ENCODE data around the gene KIF25.

Gene KIF25

DNA sequence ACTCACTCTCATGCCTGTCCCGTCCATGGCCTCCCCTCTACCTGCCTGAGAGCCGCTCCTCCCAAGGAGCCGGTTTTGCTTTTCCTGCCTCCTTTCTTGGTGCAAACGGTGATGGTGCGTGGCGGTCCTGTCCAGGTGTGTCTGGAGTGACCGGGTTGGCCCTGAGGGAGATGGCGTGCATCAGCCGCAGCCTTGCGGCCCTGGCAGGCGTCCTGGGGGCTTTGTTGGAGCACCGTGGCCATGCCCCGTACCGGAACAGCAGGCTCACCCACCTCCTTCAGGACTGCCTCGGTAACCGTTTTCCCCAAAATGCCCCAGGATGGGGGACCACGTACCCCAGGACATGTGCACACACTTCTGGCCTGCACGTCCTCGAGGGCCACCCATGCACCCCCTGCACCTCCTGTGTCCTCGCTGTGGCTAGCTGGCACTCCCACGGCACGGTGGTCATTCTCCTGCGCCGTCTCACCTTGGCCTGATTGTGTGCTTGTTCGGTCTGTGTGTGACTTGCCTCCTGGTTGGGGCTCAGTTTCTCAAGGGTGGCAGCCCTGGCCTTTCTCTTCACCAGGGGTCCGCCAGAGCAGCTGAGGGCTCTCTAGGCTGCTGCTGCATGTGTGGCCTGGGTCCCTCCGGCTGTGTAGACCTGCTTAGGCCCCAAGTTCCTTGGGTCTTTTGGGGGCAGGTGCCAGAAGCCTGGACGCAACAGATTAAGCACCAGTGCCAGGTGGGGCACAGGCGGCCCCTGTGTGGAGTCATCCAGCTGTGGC lies 45.1 kb downstream of the KIF25 start:
- no peak for DNase-seq
- in situ Hi-C loops (cut with HindIII; ENCODE audit: low pct_ligation_motif_present, low pct_unique_long_range_greater_than_20kb, low sequenced_read_pairs): no loop called here

DNA sequence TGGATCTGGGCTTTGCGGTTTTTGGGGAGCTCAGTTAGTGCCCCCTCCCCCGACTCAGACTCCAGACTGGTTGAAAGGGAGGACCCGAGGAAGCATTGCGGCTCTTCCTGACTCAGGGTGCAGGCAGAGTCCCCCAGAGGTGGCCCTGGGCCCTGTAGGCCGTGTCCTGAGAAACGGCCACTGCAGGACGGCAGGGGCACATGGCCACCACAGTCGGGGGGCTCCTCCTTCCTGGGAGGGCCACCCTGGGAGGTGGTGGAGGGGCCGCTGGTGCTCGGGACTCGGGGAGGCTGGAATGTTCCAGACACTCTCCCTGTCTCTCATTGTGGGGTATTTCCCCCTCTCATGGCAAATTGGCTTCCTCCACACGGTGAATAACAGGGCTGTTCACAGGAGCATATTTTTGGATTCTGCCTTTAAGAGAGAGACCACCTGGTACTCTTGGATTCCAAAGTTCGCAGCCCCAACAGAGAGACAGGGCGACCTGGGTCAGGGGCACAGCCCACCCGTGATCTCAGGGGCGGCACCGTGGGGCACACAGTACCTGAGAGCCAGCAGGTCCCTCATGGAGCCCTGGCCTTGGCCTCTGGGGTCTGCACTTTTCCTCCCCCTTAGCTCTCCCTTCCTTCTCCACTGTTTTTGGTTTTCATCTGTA lies 45.8 kb downstream of the KIF25 start:
- in situ Hi-C loops (cut with HindIII; ENCODE audit: low pct_ligation_motif_present, low pct_unique_long_range_greater_than_20kb, low sequenced_read_pairs): no loop called here
- no peak for DNase-seq

DNA sequence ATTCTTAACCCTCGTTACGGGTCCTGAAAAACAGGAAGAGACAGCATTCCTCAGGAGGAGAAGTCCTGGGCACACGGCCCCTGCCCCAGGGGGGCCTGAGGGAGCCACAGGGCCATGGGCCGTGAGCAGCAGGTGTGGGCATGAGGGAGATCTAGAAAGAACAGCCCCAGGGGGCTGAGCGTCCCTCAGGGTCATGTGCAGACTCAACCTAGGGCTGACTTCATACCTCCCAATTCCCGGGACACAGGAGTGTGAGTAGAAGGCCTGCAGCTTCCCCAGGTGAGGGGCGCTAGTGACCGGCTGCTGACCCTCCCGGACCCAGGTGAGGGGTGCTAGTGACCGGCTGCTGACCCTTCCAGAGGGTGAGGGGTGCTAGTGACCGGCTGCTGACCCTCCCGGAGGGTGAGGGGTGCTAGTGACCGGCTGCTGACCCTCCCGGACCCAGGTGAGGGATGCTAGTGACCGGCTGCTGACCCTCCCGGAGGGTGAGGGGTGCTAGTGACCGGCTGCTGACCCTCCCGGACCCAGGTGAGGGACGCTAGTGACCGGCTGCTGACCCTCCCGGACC lies 46.5 kb downstream of the KIF25 start:
- DNase-seq: no peak
- in situ Hi-C loops (cut with HindIII; ENCODE audit: low pct_ligation_motif_present, low pct_unique_long_range_greater_than_20kb, low sequenced_read_pairs): no loop called here

DNA sequence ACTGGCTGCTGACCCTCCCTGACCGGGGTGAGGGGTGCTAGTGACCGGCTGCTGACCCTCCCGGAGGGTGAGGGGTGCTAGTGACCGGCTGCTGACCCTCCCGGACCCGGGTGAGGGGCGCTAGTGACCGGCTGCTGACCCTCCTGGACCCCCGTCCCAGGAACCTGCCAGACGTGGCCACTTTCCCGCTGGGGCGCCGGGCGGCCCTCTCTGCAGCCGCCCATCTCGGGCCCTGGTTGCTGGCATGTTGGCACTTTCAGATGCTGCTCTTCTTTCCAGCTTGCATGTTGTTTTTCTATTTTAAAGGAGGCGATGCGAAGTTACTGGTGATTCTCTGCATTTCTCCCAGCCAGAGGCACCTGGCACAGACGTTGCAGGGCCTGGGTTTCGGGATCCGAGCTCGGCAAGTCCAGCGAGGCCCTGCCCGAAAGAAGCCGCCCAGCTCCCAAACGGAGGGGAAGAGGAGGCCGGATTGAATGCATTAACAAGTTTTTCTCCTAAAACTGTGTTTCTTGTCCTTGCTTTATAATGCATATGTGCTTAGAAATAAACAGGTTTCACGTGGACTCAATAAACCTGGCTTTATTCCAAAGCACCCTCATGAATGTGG lies 47.2 kb downstream of the KIF25 start:
- DNase-seq: no peak
- in situ Hi-C loops (cut with HindIII; ENCODE audit: low pct_ligation_motif_present, low pct_unique_long_range_greater_than_20kb, low sequenced_read_pairs): no loop called here

DNA sequence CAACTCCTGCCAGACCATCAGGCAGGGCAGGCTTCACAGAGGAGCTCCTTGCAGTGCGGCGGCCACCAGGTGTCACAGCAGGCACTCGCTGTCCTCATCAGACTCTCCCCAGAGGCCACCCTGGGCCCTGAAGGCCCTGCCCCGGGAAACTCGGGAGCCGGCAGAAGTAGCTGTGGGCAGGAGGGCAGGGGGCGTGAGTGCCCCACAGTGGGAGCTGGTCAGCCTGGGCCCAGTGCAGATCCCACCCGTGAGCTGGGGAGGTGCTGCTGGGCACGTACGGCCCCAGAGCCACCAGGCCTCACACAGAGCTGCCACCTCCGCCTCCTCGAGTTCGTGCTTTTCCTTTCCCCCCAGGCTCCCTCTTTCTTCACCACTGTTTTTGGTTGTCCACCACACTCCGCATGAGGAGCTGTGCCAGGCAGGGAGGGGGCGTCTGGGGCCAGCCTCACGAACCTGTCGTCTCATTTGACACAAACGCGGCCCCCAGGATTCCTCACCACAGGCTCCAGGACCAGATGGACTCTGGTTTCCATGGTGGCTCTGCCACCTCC lies 47.7 kb downstream of the KIF25 start:
- DNase-seq: no peak
- in situ Hi-C loops (cut with HindIII; ENCODE audit: low pct_ligation_motif_present, low pct_unique_long_range_greater_than_20kb, low sequenced_read_pairs): no loop called here

DNA sequence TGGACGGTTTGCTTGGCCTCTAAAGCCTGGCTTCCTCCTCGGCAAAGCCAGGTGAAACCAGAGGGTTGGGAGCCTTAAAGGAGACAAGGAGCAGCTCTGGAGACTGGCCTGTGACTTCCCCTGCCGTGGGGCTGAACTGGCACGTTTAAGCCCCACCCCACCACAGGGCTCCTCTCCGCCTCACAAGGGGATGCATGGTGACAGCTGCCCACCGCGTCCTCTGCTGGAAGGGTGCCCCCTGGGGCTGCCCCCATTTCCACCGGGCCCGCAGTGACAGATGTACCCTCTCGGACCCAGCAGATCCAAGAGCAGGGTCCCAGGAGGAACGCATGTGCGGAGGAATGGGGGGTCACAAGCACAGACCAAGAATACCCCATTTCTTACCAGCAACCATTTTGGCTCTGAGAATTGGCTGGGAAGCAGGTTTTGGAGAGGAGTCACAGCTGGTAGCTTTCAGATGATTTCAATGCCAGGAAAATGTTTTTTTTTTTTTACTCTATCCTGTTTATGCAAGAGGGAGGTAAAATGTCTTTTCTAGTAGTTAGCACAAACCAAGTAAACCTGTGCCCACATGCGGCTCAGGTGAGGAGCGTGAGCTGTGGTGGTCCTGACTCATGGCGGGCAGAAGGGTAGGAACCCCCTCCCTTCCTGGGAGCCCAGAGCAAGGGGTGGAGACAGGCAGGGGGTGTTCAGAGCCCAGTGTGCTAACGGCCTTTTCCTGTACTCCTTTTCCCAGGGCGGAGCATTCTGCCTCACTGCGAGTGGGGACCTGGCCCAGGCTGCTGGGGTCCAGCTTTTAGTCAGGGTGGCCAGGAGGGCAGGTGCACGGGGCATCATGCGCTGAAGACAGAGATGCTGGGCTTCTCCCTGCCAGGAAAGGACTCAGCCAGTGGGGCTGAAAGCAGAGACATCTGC lies 48.5 kb downstream of the KIF25 start:
- in situ Hi-C loops (cut with HindIII; ENCODE audit: low pct_ligation_motif_present, low pct_unique_long_range_greater_than_20kb, low sequenced_read_pairs): no loop called here
- no peak for DNase-seq

DNA sequence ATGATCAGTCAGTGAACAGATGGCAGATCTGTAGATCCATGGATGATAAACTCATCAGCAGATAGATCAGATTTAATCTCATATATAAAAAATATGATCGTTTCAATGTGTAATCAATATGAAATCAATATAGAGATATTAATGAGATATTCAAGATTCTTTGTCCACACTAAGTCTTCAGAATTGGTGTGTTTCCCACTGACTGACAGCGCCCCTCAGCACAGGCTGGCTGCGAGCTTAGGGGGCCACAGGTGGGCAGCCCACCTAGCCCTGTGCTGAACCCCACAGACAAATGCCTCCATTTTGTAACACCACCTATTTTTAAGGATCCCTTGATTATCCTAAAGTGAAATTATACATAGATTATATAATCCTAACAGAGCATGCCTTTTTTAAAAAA lies 49.2 kb downstream of the KIF25 start:
- no peak for DNase-seq
- in situ Hi-C loops (cut with HindIII; ENCODE audit: low pct_ligation_motif_present, low pct_unique_long_range_greater_than_20kb, low sequenced_read_pairs): no loop called here

DNA sequence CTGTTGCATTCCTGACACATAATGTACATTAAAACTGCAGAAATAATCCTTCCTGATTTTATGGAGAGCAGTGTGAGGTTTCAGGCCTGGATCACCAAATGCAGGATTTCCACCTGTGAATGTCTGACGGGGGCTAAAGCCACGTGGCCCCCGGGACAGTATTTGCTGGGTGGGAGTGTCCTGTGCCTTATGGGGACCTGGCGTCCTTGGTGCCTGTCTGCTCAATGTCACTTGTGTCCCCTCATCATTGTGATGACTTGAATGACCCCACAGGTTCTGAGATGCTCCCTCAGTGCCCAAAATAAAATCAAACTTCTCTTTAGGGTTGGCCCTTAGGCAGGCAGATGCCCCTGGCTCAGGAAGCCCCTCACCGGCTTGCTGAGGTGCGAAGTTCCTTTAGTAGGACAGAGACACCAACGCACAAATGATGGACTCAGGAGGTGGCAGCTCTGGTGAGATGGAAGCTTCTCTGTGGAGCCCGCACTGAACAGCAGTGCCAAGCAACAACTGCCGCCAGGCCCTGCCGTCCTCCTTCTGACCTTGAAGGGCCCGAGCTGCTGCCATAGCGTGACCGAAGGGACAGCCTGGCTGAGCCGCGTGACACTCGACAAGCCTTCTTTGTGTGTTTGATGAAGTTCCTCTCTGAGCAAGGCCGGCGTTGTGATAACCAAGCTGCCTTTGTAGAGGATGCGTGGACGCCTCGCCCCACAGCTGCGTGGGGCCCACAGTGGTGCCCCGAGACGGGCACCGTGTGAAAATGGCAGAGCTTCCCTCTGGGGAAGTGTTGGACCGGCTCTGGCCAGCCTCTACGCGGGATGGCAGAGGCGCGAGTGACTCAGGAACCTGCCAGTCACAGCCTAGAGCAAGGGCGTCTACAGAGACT lies 50.6 kb downstream of the KIF25 start:
- in situ Hi-C loops (cut with HindIII; ENCODE audit: low pct_ligation_motif_present, low pct_unique_long_range_greater_than_20kb, low sequenced_read_pairs): no loop called here
- no peak for DNase-seq

DNA sequence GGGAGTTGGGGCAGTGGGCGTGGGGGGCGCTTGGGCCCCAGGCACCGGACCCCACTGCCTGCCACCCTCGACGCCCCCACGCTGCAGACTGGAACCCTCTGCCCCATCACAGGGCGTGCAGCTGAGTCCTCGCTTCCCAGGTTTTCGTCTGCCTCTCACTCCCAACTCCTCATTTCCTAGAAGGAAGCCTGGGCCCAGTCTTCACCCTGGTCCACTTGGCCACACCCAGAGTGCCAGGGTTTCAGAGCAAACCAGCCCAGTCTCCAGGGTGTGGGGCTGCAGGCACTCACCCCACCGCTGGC lies 51.2 kb downstream of the KIF25 start:
- in situ Hi-C loops (cut with HindIII; ENCODE audit: low pct_ligation_motif_present, low pct_unique_long_range_greater_than_20kb, low sequenced_read_pairs): no loop called here
- DNase-seq: no peak

DNA sequence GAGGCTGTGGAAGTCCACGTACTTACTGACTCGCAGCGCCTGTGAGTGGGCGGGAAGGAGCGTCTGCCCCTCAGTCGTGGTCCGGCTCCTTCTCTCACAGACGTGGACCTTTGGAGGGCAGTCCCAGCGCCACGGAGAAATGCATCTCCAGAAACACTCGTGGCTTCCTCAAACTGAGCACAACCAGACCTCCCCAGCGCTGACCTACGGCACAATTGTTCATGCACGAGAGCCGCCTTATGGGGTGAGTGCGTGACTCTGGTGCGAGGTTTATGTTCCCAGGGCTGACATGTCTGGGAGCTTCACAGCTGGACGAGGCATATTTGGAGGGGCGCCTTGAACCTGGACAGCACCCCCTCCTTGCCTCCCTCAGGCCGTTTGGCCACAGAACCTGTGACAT lies 51.8 kb downstream of the KIF25 start:
- no peak for DNase-seq
- in situ Hi-C loops (cut with HindIII; ENCODE audit: low pct_ligation_motif_present, low pct_unique_long_range_greater_than_20kb, low sequenced_read_pairs): no loop called here

DNA sequence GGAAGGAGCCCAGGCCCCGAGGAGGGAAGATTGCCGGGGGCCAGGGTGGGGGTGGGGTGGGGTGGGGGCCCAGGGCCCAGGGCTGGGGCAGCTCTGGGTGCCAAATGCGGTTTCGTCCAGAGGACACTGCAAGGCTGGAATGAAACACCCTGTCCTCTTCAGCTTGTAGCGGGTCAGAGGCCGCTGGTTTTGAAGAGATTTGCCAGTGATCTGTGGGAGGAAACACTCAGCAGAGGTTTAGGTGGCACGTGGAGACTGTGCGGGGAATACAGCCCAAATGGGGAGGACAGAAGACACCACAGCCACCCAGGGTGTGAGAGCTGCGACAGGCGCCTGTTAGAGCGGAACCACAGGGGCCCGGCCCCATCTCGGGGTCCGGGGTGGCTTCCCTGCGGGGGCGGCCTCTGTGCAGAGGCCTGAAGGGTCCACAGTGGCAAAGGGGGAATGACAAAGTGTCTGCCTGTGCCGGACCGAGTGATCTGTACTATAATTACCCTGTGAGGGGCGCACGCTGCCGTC lies 52.3 kb downstream of the KIF25 start:
- DNase-seq: no peak
- in situ Hi-C loops (cut with HindIII; ENCODE audit: low pct_ligation_motif_present, low pct_unique_long_range_greater_than_20kb, low sequenced_read_pairs): no loop called here

DNA sequence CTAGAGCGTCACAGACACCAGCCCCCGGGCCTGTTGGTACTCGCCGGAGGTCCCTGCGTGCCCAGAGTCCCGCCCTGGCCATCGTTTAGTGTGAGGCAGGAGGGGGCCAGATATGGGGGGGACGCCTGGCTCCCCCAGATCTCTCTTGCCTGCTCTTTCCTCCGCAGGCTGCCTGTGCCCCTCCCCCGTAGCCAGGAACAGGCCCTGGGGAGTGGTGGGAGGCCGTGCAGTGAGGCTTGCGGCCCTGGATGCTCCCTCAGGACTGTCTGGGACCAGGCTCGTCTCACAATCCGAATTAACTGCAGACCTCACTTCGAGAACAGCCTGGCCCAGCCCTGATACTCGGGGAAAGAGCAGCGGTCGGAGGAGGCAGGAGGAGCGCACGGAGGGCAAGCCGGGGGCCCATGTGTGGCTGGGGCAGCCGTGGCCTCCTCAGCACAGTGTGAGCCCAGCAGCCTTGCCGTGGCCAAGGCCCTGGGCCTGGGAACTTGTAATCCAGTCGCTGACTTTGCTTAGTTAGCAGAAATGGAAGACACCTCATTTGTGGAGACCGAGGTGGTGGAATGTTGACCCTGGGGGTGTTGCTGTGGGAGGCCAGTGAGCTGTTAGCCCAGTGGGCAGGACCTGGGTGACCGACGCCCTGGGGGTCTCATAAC lies 52.9 kb downstream of the KIF25 start:
- in situ Hi-C loops (cut with HindIII; ENCODE audit: low pct_ligation_motif_present, low pct_unique_long_range_greater_than_20kb, low sequenced_read_pairs): no loop called here
- DNase-seq: no peak

DNA sequence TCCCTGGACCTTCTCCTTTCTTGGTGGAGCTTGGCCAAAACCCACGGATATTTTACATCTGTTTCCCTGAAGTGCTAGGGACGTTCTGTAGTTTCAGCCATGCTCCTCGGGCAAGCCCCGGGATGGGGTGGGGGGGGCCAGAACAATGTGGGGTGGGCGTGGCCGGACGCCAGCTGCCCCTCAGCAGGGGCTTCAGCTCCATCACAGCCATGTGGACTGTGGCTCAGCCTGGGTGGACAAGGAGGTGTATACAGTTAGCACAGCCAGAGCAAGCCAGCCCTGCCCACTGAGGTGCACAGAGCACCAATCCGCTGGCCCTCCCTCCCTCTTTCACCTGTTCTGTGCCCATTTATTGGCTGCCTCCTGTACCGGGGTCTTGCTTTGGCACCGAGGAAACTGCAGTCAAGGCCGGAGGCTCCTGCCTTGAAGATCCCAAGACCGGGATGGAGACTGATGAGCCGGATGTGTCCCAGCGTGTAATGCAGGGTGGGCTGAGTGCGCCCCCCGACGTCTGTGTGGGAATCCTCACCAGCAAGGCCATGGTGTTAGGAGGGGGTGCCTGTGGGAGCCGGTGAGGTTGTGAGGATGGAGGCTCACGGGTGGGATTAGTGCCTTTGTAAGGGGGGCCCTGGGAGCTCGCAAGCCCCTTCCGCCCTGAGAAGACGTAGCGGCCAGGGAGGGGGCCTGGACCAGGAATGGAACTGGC lies 53.6 kb downstream of the KIF25 start:
- DNase-seq: no peak
- in situ Hi-C loops (cut with HindIII; ENCODE audit: low pct_ligation_motif_present, low pct_unique_long_range_greater_than_20kb, low sequenced_read_pairs): no loop called here

DNA sequence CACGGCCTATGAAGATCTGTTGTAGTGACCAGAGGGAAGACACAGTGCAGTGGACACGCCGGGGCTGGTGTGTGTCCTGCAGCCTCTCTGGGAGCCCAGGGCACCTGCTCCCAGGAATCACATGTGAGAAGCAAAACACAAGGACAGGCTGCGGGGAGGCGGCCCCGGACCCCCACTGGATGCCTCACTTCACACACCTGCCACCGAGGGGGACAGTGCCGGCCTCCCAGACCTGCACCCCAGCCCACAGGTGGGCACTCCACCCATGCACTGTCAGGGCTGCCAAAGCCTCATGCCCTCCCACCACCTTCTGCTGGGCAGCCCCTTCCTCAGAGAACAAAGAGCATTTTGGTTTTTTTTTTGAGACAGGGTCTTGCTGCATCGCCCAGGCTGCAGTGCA lies 54.2 kb downstream of the KIF25 start:
- DNase-seq: no peak
- in situ Hi-C loops (cut with HindIII; ENCODE audit: low pct_ligation_motif_present, low pct_unique_long_range_greater_than_20kb, low sequenced_read_pairs): no loop called here

DNA sequence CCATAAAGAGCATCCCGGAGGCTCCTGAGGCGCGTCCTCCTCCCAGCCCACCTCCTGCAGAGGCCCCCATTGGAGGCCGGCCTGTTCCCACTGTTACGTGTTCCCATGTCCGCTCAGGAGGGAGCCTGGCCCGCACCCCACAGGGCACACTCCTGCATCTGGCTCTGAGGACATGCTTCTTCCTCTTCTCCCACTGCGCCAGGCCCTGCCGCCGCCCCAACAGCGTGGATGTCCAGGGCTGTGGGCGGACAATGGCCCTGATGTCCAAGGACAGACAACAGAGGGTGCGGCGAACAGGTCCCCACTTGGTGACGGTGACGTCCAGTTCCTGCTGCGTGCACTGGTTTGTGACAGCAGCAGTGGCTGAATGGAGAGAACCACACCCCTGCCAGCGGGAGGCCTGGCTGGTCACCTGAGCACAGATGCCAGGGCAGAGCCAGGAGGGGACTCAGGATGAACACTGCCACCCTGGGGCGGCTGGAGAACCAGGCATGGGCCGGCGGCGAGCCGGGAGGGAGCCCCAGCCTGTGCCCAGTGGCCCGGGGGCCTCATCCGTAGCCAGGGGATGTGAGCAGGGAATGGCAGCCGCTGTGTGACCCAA lies 54.9 kb downstream of the KIF25 start:
- in situ Hi-C loops (cut with HindIII; ENCODE audit: low pct_ligation_motif_present, low pct_unique_long_range_greater_than_20kb, low sequenced_read_pairs): no loop called here
- no peak for DNase-seq
